HG02884 (cell line): ENCODE results near the gene DDX55.

ENCODE experiments used
- ATAC-seq: cut with Tn5 transposase; IDR thresholded peaks from one replicate; pipeline ENCODE4 v1.9.1; 2021; ENCODE audit warnings: mild to moderate bottlenecking, moderate library complexity; ENCODE audit not compliant: unreplicated experiment

DDX55 gene

DNA sequence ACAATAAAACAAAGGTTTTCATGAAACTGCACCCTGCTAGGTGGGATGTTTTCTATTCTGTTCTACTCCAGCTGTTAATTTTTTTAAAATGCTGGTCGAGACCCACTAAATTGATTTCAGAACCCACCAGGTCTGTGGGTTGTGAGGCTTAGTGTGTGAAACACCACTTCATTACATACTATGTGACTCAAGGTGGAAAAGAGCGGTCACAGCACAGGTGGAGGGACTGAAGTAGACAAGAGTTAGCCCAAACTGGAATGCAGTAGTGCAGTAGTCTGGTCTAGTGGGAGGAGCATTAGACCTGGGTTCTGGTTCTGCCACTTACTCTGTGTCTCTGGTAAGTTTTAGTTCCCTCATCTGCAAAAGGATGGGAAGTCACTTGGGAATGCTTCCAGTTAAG lies 12.2 kb downstream of the DDX55 start:
- no peak for ATAC-seq

GRCh38 chr12:123614531-123614930 lies 12.6 kb downstream of the DDX55 start:
- no peak for ATAC-seq

- no peak for ATAC-seq
These were observed 15.2 kb downstream of the DDX55 start for GRCh38 chr12:123617144-123617543.

- ATAC-seq = no peak
These were observed 15.7 kb downstream of the DDX55 start for GRCh38 chr12:123617580-123617979.

DNA sequence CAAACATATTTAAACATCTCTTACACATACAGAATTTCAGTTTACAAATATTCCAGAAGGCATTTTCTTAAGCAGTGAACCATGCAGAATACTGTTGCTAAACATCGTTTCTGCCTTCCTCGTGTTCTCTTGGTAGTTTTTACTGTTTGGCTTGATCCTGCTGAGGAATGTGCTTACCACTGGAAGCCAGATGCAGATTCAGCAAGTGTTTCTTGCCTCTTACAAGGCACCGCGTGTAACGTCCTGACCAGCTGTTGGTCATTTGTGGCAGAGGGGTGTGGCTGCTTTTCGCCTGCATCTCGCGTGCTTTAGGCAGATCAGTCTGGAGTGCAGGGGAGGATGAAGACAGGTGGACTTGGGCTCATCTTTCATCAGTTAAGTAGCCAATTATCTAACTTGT lies 19.2 kb downstream of the DDX55 start:
- no peak for ATAC-seq

- ATAC-seq = no peak
These were observed 20.0 kb downstream of the DDX55 start for GRCh38 chr12:123621619-123622530.

- ATAC-seq = peak; percentile 96
These were observed 31.7 kb downstream of the DDX55 start, which contains the start of the genes EIF2B1 and GTF2H3 for GRCh38 chr12:123633379-123634141. TSS of gene EIF2B1 (minus strand) at chr12:123633686. CDS start at chr12:123633557, 129 bp downstream. TSS of gene GTF2H3 (plus strand) at chr12:123633829. CDS start at chr12:123633860, 31 bp downstream.

DNA sequence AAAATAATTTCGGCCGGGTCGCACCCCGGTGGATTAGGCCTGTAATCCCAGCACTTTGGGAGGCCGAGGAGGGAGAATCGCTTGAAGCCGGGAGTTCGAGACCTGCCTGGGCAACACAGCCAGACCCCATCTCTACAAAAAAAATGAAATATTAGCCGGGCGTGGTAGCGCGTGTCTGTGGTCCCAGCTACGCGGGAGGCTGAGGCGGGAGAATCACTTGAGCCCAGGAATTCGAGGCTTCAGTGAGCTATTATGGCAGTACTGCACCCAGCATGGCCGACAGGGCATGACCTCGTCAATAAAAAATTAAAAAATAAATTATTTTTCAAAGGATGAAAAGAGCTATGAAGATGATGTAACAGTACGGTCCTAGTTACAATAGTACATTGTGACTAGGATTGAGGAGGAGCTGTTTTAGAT lies 32.3 kb downstream of the DDX55 start:
- peak; percentile 2 for ATAC-seq

GRCh38 chr12:123643911-123644310 lies 42.0 kb downstream of the DDX55 start:
- no peak for ATAC-seq

DNA sequence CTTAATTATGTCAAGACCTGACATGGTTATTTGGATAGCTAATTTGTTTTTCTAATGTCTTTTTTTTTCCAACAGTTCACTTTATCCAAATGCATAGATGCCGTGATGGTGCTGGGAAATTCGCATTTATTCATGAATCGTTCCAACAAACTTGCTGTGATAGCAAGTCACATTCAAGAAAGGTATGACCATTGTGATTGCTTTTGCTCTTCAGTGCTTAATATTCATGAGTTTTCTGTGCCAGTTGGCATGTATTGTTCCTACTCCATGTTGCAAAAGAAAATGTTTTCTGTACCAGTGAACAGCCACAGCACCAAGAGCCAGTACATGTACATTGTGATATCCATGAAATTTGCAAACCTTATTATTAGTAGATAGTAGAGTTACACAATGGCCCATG lies 43.5 kb downstream of the DDX55 start:
- ATAC-seq = no peak

GRCh38 chr12:123645878-123646277 lies 44.0 kb downstream of the DDX55 start:
- no peak for ATAC-seq

DNA sequence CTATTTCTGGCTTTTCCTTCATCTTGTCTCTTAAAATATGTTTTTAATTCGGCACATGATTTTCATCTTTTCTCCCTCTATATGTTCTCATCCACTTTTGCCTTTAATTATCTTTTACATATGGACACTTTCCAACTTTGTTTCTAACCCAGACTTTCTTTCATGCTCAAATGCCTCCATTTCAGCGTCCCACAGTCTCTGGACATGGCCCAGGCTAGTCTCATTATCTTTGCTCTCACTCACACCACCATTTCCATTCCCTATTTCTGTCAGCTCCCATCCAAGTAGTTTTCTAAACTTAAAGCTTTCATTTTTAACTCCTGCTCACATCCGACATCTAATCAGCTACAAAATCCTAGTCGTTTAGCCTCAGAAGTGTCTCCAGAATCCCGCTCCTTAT lies 46.5 kb downstream of the DDX55 start:
- no peak for ATAC-seq

- no peak for ATAC-seq
These were observed 52.3 kb downstream of the DDX55 start for GRCh38 chr12:123654129-123654701.

DNA sequence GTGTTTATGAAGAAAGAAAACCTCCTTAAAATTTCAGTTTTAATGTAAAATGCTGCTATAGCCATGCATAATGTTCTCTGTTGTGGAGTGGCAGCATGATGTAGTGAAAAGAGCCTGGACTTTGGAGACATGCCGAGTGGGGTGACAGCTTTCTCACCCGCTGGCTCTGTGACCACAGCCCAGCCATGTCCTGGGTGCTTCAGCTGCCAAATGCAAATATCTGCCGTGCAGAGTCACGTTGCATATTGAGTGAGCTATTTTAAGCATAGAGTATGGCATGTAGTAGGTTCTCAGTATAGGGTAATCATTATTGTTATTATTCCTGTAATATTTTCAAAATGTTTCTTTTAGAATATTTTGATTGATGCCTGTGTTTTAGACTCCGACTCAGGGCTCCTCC lies 53.5 kb downstream of the DDX55 start:
- ATAC-seq = peak; percentile 78

- no peak for ATAC-seq
These were observed 54.5 kb downstream of the DDX55 start for GRCh38 chr12:123656392-123656791.

DNA sequence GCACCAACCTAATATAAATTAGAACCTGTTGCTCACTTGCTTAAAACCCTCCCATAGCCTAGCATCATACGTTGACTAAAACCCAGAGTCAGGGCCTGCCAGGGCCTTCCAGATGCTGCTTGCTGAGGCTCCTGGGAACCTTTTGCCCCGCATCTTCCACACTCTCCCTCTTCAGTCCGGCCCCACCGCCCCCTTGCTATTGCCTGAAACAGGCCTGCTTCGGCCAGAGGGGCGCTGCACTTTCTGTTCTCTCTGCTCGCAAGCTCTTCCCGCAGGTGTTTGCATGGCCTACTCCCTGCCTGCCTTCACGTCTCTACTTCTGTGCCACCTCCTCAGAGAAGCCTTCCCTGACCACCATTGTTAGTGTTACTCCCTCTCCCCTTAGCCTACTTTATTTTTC lies 55.3 kb downstream of the DDX55 start:
- ATAC-seq = no peak

GRCh38 chr12:123659996-123660727 lies 58.3 kb downstream of the DDX55 start:
- no peak for ATAC-seq

GRCh38 chr12:123667771-123668170 lies 65.9 kb downstream of the DDX55 start:
- ATAC-seq = no peak
